NCI-H146 (cell line): ENCODE results near the gene DDX10.
"Not testable (repeated sequence)": the region's sequence is repeated elsewhere in the genome, so short reads cannot be mapped to it uniquely, and the experiment has no call there.

ENCODE experiments used
- DNase-seq: peaks from one replicate; lab custom pipeline; 2025; lab: John Stamatoyannopoulos, UW

The DDX10 gene

GRCh38 chr11:108664730-108665525 is at the start of gene DDX10:
TSS of gene DDX10 (plus strand) at chr11:108665069. CDS start at chr11:108665154, 85 bp downstream.
- peak; percentile 98 for DNase-seq

- no peak for DNase-seq
These were observed 48.3 kb upstream of the DDX10 start for GRCh38 chr11:108616549-108616948.

GRCh38 chr11:108617055-108617454 is 47.8 kb upstream of the DDX10 start:
- DNase-seq = no peak

- no peak for DNase-seq
These were observed 46.3 kb upstream of the DDX10 start for GRCh38 chr11:108618529-108618928.

GRCh38 chr11:108620958-108621772 is 43.7 kb upstream of the DDX10 start:
- DNase-seq = no peak

- DNase-seq = no peak
These were observed 42.5 kb upstream of the DDX10 start for GRCh38 chr11:108622341-108622740.

GRCh38 chr11:108624196-108624925 is 40.5 kb upstream of the DDX10 start:
- no peak for DNase-seq

GRCh38 chr11:108628326-108628725 is 36.5 kb upstream of the DDX10 start:
- no peak for DNase-seq

- no peak for DNase-seq
These were observed 36.1 kb upstream of the DDX10 start for GRCh38 chr11:108628812-108629211.

- no peak for DNase-seq
These were observed 35.6 kb upstream of the DDX10 start for GRCh38 chr11:108629274-108629673.

- no peak for DNase-seq
These were observed 32.7 kb upstream of the DDX10 start for GRCh38 chr11:108632041-108632704.

GRCh38 chr11:108635106-108635505 is 29.8 kb upstream of the DDX10 start:
- no peak for DNase-seq

GRCh38 chr11:108636222-108636621 is 28.6 kb upstream of the DDX10 start:
- no peak for DNase-seq

- DNase-seq = no peak
These were observed 25.7 kb upstream of the DDX10 start for GRCh38 chr11:108639146-108639545.

- not testable (repeated sequence) for DNase-seq
These were observed 23.1 kb upstream of the DDX10 start for GRCh38 chr11:108641752-108642151.

- no peak for DNase-seq
These were observed 20.9 kb upstream of the DDX10 start for GRCh38 chr11:108643974-108644373.

- DNase-seq = no peak
These were observed 18.9 kb upstream of the DDX10 start for GRCh38 chr11:108645970-108646369.

- DNase-seq = no peak
These were observed 17.5 kb upstream of the DDX10 start for GRCh38 chr11:108647387-108647700.

GRCh38 chr11:108647701-108648527 is 17.0 kb upstream of the DDX10 start:
- DNase-seq = peak; percentile 54

- DNase-seq = no peak
These were observed 16.4 kb upstream of the DDX10 start for GRCh38 chr11:108648528-108648885.

- DNase-seq = not testable (repeated sequence)
These were observed 10.8 kb upstream of the DDX10 start for GRCh38 chr11:108654100-108654499.
